Raji (cell line): ENCODE measurements around the gene KRTAP10-12.

Experiments used
- POLR2A ChIP-seq: IDR thresholded peaks from 2 replicates; pipeline ENCODE4 v1.6.1; 2011; ENCODE audit warnings: low read depth, low read length, control low read depth; ENCODE audit not compliant: insufficient read depth

Gene KRTAP10-12

DNA sequence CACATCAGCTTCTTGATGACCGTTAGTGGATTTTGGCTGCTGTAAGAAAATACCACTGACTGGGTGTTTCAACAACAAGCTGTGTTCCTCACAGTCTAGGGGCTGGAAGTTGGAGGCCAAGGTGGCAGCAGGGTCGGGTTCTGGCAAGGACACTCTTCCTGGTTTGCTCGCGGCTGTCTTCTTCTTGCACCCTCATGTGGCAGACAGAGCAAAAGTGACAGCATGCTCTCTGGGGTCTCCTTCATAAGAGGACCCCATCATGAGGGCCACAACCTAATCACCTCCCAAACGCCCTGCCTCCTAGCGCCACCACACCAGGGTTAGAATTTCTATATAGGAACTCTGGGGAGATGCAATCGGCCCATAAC lies 33.0 kb downstream of the KRTAP10-12 start:
- no peak for TF ChIP-seq POLR2A

GRCh38 chr21:44730951-44731579 lies 34.1 kb downstream of the KRTAP10-12 start:
- no peak for TF ChIP-seq POLR2A

DNA sequence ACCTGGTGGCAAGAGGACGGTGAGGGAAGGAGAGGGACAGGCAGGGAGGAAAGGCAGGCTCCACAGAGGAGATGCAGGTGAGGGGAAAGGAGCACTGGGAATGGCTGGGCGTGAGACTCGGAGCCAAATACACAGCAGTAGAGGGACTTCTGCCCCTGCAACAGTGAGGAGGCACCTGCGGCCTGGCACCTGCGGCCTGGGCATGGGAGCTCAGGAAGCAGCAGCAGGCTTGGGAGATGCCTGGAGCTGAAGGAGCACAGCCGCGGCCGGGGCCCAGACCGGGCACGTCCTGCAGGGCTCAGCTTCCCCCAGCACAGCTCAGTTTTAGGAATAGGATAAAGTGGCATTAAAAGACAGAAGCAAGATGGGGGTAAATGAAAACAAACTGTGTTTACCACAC lies 35.3 kb downstream of the KRTAP10-12 start:
- no peak for TF ChIP-seq POLR2A

- TF ChIP-seq POLR2A = no peak
Measured at GRCh38 chr21:44732956-44733355, 36.0 kb downstream of the KRTAP10-12 start.

- TF ChIP-seq POLR2A = no peak
Measured at GRCh38 chr21:44734026-44734745, 37.2 kb downstream of the KRTAP10-12 start.

- TF ChIP-seq POLR2A = no peak
Measured at GRCh38 chr21:44734841-44735240, 37.9 kb downstream of the KRTAP10-12 start.

GRCh38 chr21:44735821-44736220 lies 38.8 kb downstream of the KRTAP10-12 start:
- TF ChIP-seq POLR2A = no peak

- TF ChIP-seq POLR2A = no peak
Measured at GRCh38 chr21:44736291-44737004, 39.5 kb downstream of the KRTAP10-12 start.

DNA sequence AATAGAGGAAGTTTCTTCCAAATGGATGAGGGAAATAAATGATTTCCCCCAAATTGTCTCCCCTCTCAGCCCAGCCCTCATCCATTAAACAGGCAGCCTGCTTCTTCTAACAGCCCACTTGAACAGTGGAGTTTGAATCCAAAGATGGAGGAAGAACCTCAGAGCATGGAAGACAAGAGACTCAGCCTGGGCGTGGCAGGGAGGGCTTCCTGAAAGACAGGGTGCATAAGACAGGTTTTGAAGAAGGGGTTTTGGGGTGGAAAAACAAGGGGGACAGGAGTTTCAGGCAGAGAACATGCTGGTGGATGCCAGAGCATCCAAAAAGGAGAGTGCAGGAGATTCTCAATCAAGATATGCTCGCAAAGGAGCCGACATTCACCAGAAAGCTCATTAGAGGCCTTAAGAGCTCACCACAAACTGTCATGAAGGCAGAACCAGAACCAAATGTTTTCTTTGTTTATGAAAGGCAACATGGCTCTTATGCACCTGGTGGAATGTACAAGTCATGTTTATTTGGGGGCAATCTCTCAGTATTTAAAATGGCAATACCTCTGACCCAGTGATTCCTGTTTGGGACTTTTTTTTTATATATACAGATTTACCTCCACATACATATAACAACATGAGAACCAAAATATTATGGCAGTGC lies 40.9 kb downstream of the KRTAP10-12 start:
- no peak for TF ChIP-seq POLR2A

- TF ChIP-seq POLR2A = no peak
Measured at GRCh38 chr21:44738621-44739020, 41.6 kb downstream of the KRTAP10-12 start.

- no peak for TF ChIP-seq POLR2A
Measured at GRCh38 chr21:44739316-44739715, 42.3 kb downstream of the KRTAP10-12 start.

DNA sequence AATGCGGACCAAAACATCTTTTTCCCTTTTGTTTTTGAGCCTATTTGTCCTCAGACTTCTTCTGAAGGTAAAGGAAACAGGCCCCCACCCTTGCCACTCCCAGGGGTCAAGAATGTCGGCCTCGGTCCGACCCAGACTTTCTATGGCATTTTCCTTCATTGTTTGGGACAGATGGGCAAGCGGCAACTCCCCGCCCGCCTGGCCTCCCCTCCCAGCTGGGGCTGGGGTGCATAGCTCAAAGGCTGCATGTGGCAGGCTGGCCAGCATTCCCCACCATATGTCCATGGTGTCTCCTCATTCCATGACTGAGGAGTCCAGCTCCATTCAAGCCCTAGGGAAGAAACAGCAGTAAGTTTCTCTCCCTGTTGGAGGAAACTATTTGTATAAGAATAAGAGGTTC lies 43.8 kb downstream of the KRTAP10-12 start:
- no peak for TF ChIP-seq POLR2A

- TF ChIP-seq POLR2A = no peak
Measured at GRCh38 chr21:44741921-44742320, 44.9 kb downstream of the KRTAP10-12 start.

DNA sequence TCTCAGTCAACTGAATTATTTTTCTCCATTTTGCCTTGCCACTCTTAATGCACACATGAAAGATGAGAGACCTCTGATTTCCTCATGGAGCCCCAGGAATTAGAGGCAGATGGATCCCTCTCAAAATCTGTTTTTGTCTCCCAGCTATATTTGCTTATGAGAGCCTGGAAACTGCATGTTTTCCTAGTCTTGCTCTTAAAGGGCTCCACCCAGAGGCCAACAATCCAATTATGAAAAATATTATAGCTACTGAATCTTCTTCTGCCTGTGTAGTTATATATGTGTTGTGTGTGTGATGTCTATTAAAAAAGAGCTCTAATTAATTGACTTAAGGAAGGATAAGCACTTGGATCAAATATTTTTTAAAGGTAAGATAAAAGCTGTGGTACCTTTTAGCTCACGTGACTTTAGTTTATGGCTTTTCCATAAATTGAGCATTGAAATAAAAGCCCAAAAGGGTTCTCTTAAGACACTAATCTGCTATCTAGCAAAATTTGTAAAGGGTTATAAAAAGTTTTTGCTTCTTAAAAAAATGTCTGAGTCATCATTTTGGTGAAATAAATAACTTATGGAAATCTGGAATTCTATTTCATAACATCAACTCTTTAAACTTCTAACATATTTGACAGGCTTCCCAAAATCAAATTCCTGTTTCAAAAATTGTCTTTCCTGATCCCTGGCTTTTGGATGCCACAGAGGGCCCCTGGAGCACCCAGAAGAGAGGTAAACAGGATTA lies 45.6 kb downstream of the KRTAP10-12 start:
- no peak for TF ChIP-seq POLR2A
